Gastrocnemius medialis (tissue), 4 donors: Measurements from ENCODE around the gene CCDC87. TPM values are rescaled to one million over a fixed set of nuclear protein-coding genes. Genes with fewer than 3 reads are reported as not detected.
"Not testable (repeated sequence)": the region's sequence is repeated elsewhere in the genome, so short reads cannot be mapped to it uniquely, and the experiment has no call there.

Experiments used
- ATAC-seq, 2 donors: fragments of 150-250 bp; one replicate each; pipeline ENCODE4 v1.9.1; 2016
- DNase-seq, 2 donors: peaks; one replicate each; pipeline ENCODE4 v3.0.0-alpha.2; 2019
- H3K27ac ChIP-seq, 4 donors: fragments of 200-600 bp; sonication (generic); 1 replicate in 1 of 4; 2 replicates in 3 of 4; pipeline ENCODE4 v1.5.1; 2016 to 2018; ENCODE audit warnings: mild to moderate bottlenecking in 2 of 4, moderate library complexity in 1 of 4
- H3K27me3 ChIP-seq, 3 donors: fragments of 200-600 bp; sonication (generic) in 2 of 3; 1 replicate in 1 of 3; 2 replicates in 2 of 3; pipeline versions ENCODE4 v1.5.1 to v1.6.0; 2016 to 2019; ENCODE audit warnings: mild to moderate bottlenecking in 1 of 3, moderate library complexity in 1 of 3
- H3K36me3 ChIP-seq, 2 donors: fragments of 200-600 bp; sonication (generic) in 1 of 2; one replicate each; pipeline ENCODE4 v1.5.1; 2017 to 2018
- H3K4me1 ChIP-seq, 2 donors: fragments of 200-600 bp; sonication (generic) in 1 of 2; one replicate each; pipeline ENCODE4 v1.5.1; 2016 to 2017; ENCODE audit warnings: mild to moderate bottlenecking in 2 of 2
- H3K4me3 ChIP-seq, 4 donors: fragments of 200-600 bp; sonication (generic) in 3 of 4; 1 replicate in 1 of 4; 2 replicates in 3 of 4; pipeline ENCODE4 v1.5.1; 2016 to 2019; ENCODE audit warnings: mild to moderate bottlenecking in 2 of 4
- H3K9me3 ChIP-seq, 3 donors: fragments of 200-600 bp; sonication (generic) in 2 of 3; 1 replicate in 1 of 3; 2 replicates in 2 of 3; pipeline ENCODE4 v1.5.1; 2016 to 2019
- CTCF ChIP-seq, 5 experiments: fragments of 450-650 bp in 3 of 5; fragments of 200-600 bp in 2 of 5; sonication (generic) in 2 of 5; IDR thresholded peaks in 4 of 5; conservative IDR thresholded peaks in 1 of 5; 1 replicate in 4 of 5; 2 replicates in 1 of 5; pipeline ENCODE4 v1.5.1; 2016 to 2019; ENCODE audit warnings: antibody characterized with exemption in 5 of 5, mild to moderate bottlenecking in 3 of 5, moderate library complexity in 3 of 5
- POLR2A ChIP-seq, 2 donors: fragments of 450-650 bp; IDR thresholded peaks; one replicate each; pipeline ENCODE4 v1.6.1; 2017; ENCODE audit warnings: antibody characterized with exemption in 2 of 2, mild to moderate bottlenecking in 2 of 2, moderate library complexity in 2 of 2
- in situ Hi-C, 4 donors: fragments of 200-750 bp; cut with MboI; loops; one replicate each; pipeline versions ENCODE4 v1.15.0 to v1.8.0; 2017; ENCODE audit warnings: low sequenced_read_pairs in 4 of 4
- intact Hi-C: fragments of 100-400 bp; cut with DNase I; formaldehyde crosslinking; loops from one replicate; pipeline ENCODE4 v1.15.1; 2023; ENCODE audit warnings: low total_unique reads
- total RNA-seq, 4 donors: library from RNA; depleted of rRNA; stranded (reverse); fragments of >200 nt; gene quantifications; one replicate each; pipeline versions ENCODE4 v1.1.0 to v1.2.3, GENCODE V29; 2016

Gene CCDC87
- total RNA-seq, 4 donors from 2014 or later: 0.13 to 0.41 TPM; not detected in 2

- Histone ChIP-seq H3K9me3 (no peaks in the 10 kb centered on the region), H3K27me3 (no peaks in the 10 kb centered on the region), H3K27ac (no peak overlapping the region), H3K4me1 (no peaks in the 10 kb centered on the region), H3K36me3 (no peaks in the 10 kb centered on the region), H3K4me3 (no peak overlapping the region)
- DNase-seq (no peak), ATAC-seq (no peak)
- intact Hi-C loops (no loop called here), in situ Hi-C loops (loop anchor here in 3 of 4 donors (10.0 to 25.0 kb wide), 2 partner anchors 89 to 251 kb away; partner anchors contain the start of genes RCE1 (in 2 of the 3) and RBM4B (in 1 of the 3))
- TF ChIP-seq POLR2A (IDR thresholded peaks at IDR 0.05): no peak
- no peak for TF ChIP-seq CTCF (IDR thresholded peaks at IDR 0.05 in 4 of 5, conservative IDR thresholded peaks at IDR 0.05 in 1 of 5)
Observed at GRCh38 chr11:66586136-66586535, 6.7 kb downstream of the CCDC87 start.

GRCh38 chr11:66585447-66585846, 7.4 kb downstream of the CCDC87 start:
- H3K9me3 ChIP-seq, intact Hi-C loops, ATAC-seq, H3K27ac ChIP-seq, DNase-seq, H3K27me3 ChIP-seq, H3K4me3 ChIP-seq, H3K4me1 ChIP-seq, H3K36me3 ChIP-seq: not testable (repeated sequence)
- in situ Hi-C loops: loop anchor here in 3 of 4 donors (10.0 to 25.0 kb wide), 2 partner anchors 89 to 252 kb away; partner anchors contain the start of genes RCE1 (in 2 of the 3) and RBM4B (in 1 of the 3)

GRCh38 chr11:66582565-66583147, 10.2 kb downstream of the CCDC87 start:
- not testable (repeated sequence) for ATAC-seq
- in situ Hi-C loops: loop anchor here (5.0 to 25.0 kb wide), 4 partner anchors 92 to 255 kb away; partner anchors contain the start of genes RBM4B (in 2 of the 4) and RCE1 (in 2 of the 4)

GRCh38 chr11:66581261-66581660, 11.6 kb downstream of the CCDC87 start:
- Histone ChIP-seq H3K4me1 (no peaks in the 10 kb centered on the region), H3K27ac (no peak overlapping the region), H3K27me3 (no peaks in the 10 kb centered on the region), H3K9me3 (no peaks in the 10 kb centered on the region), H3K36me3 (no peaks in the 10 kb centered on the region), H3K4me3 (no peak overlapping the region)
- TF ChIP-seq CTCF (IDR thresholded peaks at IDR 0.05 in 4 of 5, conservative IDR thresholded peaks at IDR 0.05 in 1 of 5): no peak
- TF ChIP-seq POLR2A (IDR thresholded peaks at IDR 0.05): no peak
- in situ Hi-C loops: loop anchor here (5.0 to 25.0 kb wide), 4 partner anchors 94 to 256 kb away; partner anchors contain the start of genes RBM4B (in 2 of the 4) and RCE1 (in 2 of the 4)
- ATAC-seq: no peak
- intact Hi-C loops: no loop called here
- no peak for DNase-seq

More at GRCh38 chr11:66582565-66583147, 10.2 kb downstream of the CCDC87 start:
- H3K36me3 ChIP-seq, H3K4me3 ChIP-seq, H3K27ac ChIP-seq, H3K27me3 ChIP-seq, DNase-seq, H3K4me1 ChIP-seq, H3K9me3 ChIP-seq, intact Hi-C loops: not testable (repeated sequence)

GRCh38 chr11:66580803-66581202, 12.1 kb downstream of the CCDC87 start:
- no peaks in the 10 kb centered on the region for H3K9me3 ChIP-seq
- no peak overlapping the region for H3K27ac ChIP-seq
- H3K36me3 ChIP-seq: no peaks in the 10 kb centered on the region
- H3K4me3 ChIP-seq: no peak overlapping the region
- ATAC-seq (no peak), DNase-seq (no peak)
- in situ Hi-C loops: loop anchor here (5.0 to 25.0 kb wide), 4 partner anchors 94 to 256 kb away; partner anchors contain the start of genes RBM4B (in 2 of the 4) and RCE1 (in 2 of the 4)
- no peaks in the 10 kb centered on the region for H3K4me1 ChIP-seq
- TF ChIP-seq POLR2A (IDR thresholded peaks at IDR 0.05): no peak
- no peak for TF ChIP-seq CTCF (IDR thresholded peaks at IDR 0.05 in 4 of 5, conservative IDR thresholded peaks at IDR 0.05 in 1 of 5)
- intact Hi-C loops: no loop called here
- no peaks in the 10 kb centered on the region for H3K27me3 ChIP-seq
